ENCODE measurements around the gene ERH. TPM values are rescaled to one million over a fixed set of nuclear protein-coding genes. Genes with fewer than 3 reads are reported as not detected.

Gene ERH
- total RNA-seq, 6 donors from 2014 or later = 36.7 to 121 (median 60.5) TPM

GRCh38 chr14:69432364-69432763, 34.3 kb upstream of the ERH start:
- H3K4me3 ChIP-seq = no peak overlapping the region
- WGBS, 2 donors = 98 to 99% methylated on average over 2 of the region's 2 CpGs
- H3K27ac ChIP-seq = no peak overlapping the region
- DNase-seq = no peak
- H3K9me3 ChIP-seq = no peaks in the 10 kb centered on the region
- peaks cover 0 to 5% (median 0%) of the 10 kb centered on the region in 4 donors for H3K36me3 ChIP-seq
- H3K4me1 ChIP-seq = no peaks in the 10 kb centered on the region
- no peak for TF ChIP-seq CTCF (IDR thresholded peaks at IDR 0.05)
- ATAC-seq (ENCODE audit: low FRiP score in 2 of 2) = no peak
- no peaks in the 10 kb centered on the region for H3K27me3 ChIP-seq

DNA sequence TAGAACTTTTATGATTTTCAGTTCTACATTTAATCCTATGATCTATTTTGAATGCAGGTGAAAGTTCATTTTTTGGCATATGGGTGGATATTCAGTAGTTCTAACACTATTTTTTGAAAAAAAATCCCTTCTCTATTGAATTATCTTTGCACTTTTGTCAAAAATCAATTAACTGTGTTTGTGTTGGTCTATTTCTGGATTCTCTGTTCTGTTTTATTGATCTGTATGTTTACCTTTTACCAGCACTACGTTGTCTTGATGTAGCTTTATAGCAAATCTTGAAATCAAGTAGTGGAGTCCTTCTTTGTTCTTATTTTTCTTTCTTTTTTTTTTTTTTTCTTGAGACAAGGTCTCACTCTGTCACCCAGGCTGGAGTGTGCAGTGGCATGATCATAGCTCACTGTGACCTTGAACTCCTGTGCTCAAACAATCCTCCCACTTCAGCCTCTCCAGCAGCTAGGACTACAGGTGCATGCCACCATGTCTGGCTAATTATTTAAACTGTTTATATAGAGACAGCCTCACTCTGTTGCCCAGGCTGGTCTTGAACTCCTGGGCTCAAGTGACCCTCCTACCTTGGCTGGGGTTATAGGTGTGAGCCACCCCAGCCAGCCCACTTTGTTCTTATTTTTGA, 32.3 kb upstream of the ERH start:
- DNase-seq = no peak
- H3K4me3 ChIP-seq = no peak overlapping the region
- 90 to 96% methylated on average over 1 of the region's 1 CpG for WGBS, 2 donors

GRCh38 chr14:69429643-69430042, 31.5 kb upstream of the ERH start:
- H3K4me1 ChIP-seq = no peaks in the 10 kb centered on the region
- H3K9me3 ChIP-seq = no peaks in the 10 kb centered on the region
- H3K36me3 ChIP-seq = peaks cover 4 to 23% (median 12%) of the 10 kb centered on the region in 4 donors
- H3K27ac ChIP-seq = no peak overlapping the region
- H3K27me3 ChIP-seq = no peaks in the 10 kb centered on the region
- H3K4me3 ChIP-seq = no peak overlapping the region
- DNase-seq = no peak
- TF ChIP-seq EP300 (IDR thresholded peaks at IDR 0.05) = no peak
- TF ChIP-seq CTCF (IDR thresholded peaks at IDR 0.05) = no peak
- TF ChIP-seq POLR2A (IDR thresholded peaks at IDR 0.05) = no peak
- TF ChIP-seq POLR2AphosphoS5 (IDR thresholded peaks at IDR 0.05) = no peak
- ATAC-seq (ENCODE audit: low FRiP score in 2 of 2) = no peak

More for the DNA sequence above, 32.3 kb upstream of the ERH start:
- Histone ChIP-seq H3K36me3 (peaks cover 4 to 23% (median 10%) of the 10 kb centered on the region in 4 donors), H3K9me3 (no peaks in the 10 kb centered on the region), H3K27ac (no peak overlapping the region), H3K27me3 (no peaks in the 10 kb centered on the region), H3K4me1 (no peaks in the 10 kb centered on the region)
- no peak for ATAC-seq (ENCODE audit: low FRiP score in 2 of 2)
- no peak for TF ChIP-seq POLR2AphosphoS5 (IDR thresholded peaks at IDR 0.05)
- TF ChIP-seq POLR2A (IDR thresholded peaks at IDR 0.05) = no peak
- TF ChIP-seq CTCF (IDR thresholded peaks at IDR 0.05) = no peak
- no peak for TF ChIP-seq EP300 (IDR thresholded peaks at IDR 0.05)

GRCh38 chr14:69428289-69428998, 30.3 kb upstream of the ERH start:
- no peaks in the 10 kb centered on the region for H3K4me1 ChIP-seq
- ATAC-seq (ENCODE audit: low FRiP score in 2 of 2) = peak in 1 of 2 donors; percentile 58
- WGBS, 2 donors = 77 to 91% methylated on average over 6 of the region's 6 CpGs

More at GRCh38 chr14:69428289-69428998, 30.3 kb upstream of the ERH start:
- Histone ChIP-seq H3K4me3 (no peak overlapping the region), H3K9me3 (no peaks in the 10 kb centered on the region), H3K27ac (no peak overlapping the region), H3K27me3 (no peaks in the 10 kb centered on the region), H3K36me3 (peaks cover 4 to 23% (median 14%) of the 10 kb centered on the region in 4 donors)
- no peak for TF ChIP-seq EP300 (IDR thresholded peaks at IDR 0.05)
- TF ChIP-seq POLR2A (IDR thresholded peaks at IDR 0.05) = no peak
- no peak for TF ChIP-seq CTCF (IDR thresholded peaks at IDR 0.05)
- TF ChIP-seq POLR2AphosphoS5 (IDR thresholded peaks at IDR 0.05) = no peak
- peak in 1 of 2 donors; percentile 24 for DNase-seq

Data from upper lobe of left lung (tissue), 6 donors.